GM18498 (cell line): Measurements from ENCODE around the gene RPL21.

Source experiments
- ATAC-seq: cut with Tn5 transposase; IDR thresholded peaks from one replicate; pipeline ENCODE4 v1.9.1; 2021; ENCODE audit warnings: mild to moderate bottlenecking, moderate library complexity; ENCODE audit not compliant: unreplicated experiment

The RPL21 gene

GRCh38 chr13:27257648-27258253, 6.4 kb downstream of the RPL21 start:
- no peak for ATAC-seq

- no peak for ATAC-seq
These were observed 7.5 kb downstream of the RPL21 start for GRCh38 chr13:27258637-27259386.

- ATAC-seq = no peak
These were observed 8.5 kb downstream of the RPL21 start for GRCh38 chr13:27259831-27260230.

- ATAC-seq = no peak
These were observed 10.0 kb downstream of the RPL21 start for GRCh38 chr13:27261396-27261795.

- ATAC-seq = no peak
These were observed 12.1 kb downstream of the RPL21 start for GRCh38 chr13:27263438-27263837.

GRCh38 chr13:27264181-27264580, 12.8 kb downstream of the RPL21 start:
- ATAC-seq = no peak

GRCh38 chr13:27264648-27265047, 13.3 kb downstream of the RPL21 start:
- ATAC-seq = no peak

GRCh38 chr13:27266917-27267316, 15.6 kb downstream of the RPL21 start:
- no peak for ATAC-seq

- ATAC-seq = no peak
These were observed 16.2 kb downstream of the RPL21 start for GRCh38 chr13:27267596-27267995.

GRCh38 chr13:27269114-27269665, 17.8 kb downstream of the RPL21 start:
- no peak for ATAC-seq

- ATAC-seq = peak; percentile 91
These were observed 19.5 kb downstream of the RPL21 start, which contains the start of gene RASL11A for GRCh38 chr13:27270594-27271520. Gene RASL11A (plus strand): TSS chr13:27270830. CDS start chr13:27270945, 115 bp downstream.

- no peak for ATAC-seq
These were observed 20.3 kb downstream of the RPL21 start for GRCh38 chr13:27271570-27272096.

GRCh38 chr13:27273658-27274425, 22.5 kb downstream of the RPL21 start:
- ATAC-seq = no peak

GRCh38 chr13:27274631-27275030, 23.3 kb downstream of the RPL21 start:
- ATAC-seq = no peak

- no peak for ATAC-seq
These were observed 24.8 kb downstream of the RPL21 start for GRCh38 chr13:27276188-27276587.

- no peak for ATAC-seq
These were observed 28.1 kb downstream of the RPL21 start for GRCh38 chr13:27279506-27279905.

- ATAC-seq = no peak
These were observed 28.8 kb downstream of the RPL21 start for GRCh38 chr13:27280009-27280656.

- no peak for ATAC-seq
These were observed 29.5 kb downstream of the RPL21 start for GRCh38 chr13:27280841-27281240.

GRCh38 chr13:27281420-27281819, 30.1 kb downstream of the RPL21 start:
- no peak for ATAC-seq
